ENCODE results near the gene FBXO38.

DNA sequence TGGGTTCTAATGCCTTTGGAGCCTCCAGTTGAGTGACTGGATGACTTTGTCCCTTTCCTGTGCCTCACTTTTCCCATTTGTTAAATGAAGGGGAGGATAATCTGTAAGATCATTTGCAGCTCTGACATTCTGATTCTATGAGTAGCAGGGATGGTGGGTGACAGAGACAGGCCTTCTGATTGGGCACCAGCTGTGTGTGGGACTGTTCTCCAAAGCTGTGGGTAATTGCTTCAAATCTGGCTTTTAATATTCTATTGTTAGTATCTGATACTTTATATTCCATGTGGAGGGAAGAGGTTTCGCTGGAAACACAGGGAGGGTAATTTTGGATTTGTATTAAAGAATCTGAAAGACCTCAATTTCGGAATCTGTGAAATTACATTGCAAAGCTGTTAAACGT is 102.7 kb downstream of the FBXO38 start:
- TF ChIP-seq CTCF (IDR thresholded peaks at IDR 0.05 in 2 of 3, conservative IDR thresholded peaks at IDR 0.05 in 1 of 3; ENCODE audit: borderline replicate concordance in 1 of 3, insufficient read depth in 1 of 3, low read depth in 2 of 3, low read length in 2 of 3) (no peak), SP1 (IDR thresholded peaks at IDR 0.05; ENCODE audit: low read depth) (no peak), EZH2phosphoT487 (IDR thresholded peaks at IDR 0.05; ENCODE audit: borderline replicate concordance) (no peak), FOSL1 (IDR thresholded peaks at IDR 0.05; ENCODE audit: low read depth) (no peak), CBX3 (IDR thresholded peaks at IDR 0.05; ENCODE audit: low read depth) (no peak), JUND (IDR thresholded peaks at IDR 0.05) (no peak), EGR1 (IDR thresholded peaks at IDR 0.05; ENCODE audit: low read depth) (no peak), ZNF274 (IDR thresholded peaks at IDR 0.05; ENCODE audit: low read depth, low read length) (no peak), MAX (IDR thresholded peaks at IDR 0.05) (no peak), RAD21 (IDR thresholded peaks at IDR 0.05; ENCODE audit: low read depth) (no peak), POLR2A (IDR thresholded peaks at IDR 0.05; ENCODE audit: borderline replicate concordance, extremely low read depth, insufficient read depth, insufficient read length) (no peak)
- TF ChIP-seq, protein P1, sequence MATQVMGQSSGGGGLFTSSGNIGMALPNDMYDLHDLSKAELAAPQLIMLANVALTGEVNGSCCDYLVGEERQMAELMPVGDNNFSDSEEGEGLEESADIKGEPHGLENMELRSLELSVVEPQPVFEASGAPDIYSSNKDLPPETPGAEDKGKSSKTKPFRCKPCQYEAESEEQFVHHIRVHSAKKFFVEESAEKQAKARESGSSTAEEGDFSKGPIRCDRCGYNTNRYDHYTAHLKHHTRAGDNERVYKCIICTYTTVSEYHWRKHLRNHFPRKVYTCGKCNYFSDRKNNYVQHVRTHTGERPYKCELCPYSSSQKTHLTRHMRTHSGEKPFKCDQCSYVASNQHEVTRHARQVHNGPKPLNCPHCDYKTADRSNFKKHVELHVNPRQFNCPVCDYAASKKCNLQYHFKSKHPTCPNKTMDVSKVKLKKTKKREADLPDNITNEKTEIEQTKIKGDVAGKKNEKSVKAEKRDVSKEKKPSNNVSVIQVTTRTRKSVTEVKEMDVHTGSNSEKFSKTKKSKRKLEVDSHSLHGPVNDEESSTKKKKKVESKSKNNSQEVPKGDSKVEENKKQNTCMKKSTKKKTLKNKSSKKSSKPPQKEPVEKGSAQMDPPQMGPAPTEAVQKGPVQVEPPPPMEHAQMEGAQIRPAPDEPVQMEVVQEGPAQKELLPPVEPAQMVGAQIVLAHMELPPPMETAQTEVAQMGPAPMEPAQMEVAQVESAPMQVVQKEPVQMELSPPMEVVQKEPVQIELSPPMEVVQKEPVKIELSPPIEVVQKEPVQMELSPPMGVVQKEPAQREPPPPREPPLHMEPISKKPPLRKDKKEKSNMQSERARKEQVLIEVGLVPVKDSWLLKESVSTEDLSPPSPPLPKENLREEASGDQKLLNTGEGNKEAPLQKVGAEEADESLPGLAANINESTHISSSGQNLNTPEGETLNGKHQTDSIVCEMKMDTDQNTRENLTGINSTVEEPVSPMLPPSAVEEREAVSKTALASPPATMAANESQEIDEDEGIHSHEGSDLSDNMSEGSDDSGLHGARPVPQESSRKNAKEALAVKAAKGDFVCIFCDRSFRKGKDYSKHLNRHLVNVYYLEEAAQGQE (IDR thresholded peaks at IDR 0.05; ENCODE audit: low read depth) = no peak

All from HCT116 (cell line).